Measurements from ENCODE around the gene GATA6. TPM values are rescaled to one million over a fixed set of nuclear protein-coding genes. Genes with fewer than 3 reads are reported as not detected.

The GATA6 gene
- total RNA-seq, 1 experiment from 2014 or later = 3.3 TPM

- Histone ChIP-seq H3K36me3 (ENCODE audit: control insufficient read depth in 1 of 2, insufficient read depth in 2 of 2, low read length in 2 of 2) (peaks cover 0 to 11% of the 10 kb centered on the region in 2 experiments; a peak in 1 of 4 replicates), H3K4me3 (replicated peaks in 1 of 2; ENCODE audit: low read depth in 1 of 2, low read length in 2 of 2) (no peak overlapping the region), H3K9me3 (ENCODE audit: control insufficient read depth in 1 of 2, insufficient read depth in 1 of 2, low read depth in 1 of 2, low read length in 2 of 2) (no peaks in the 10 kb centered on the region), H3K27me3 (ENCODE audit: insufficient read depth, low read length) (no peaks in the 10 kb centered on the region), H3K4me2 (ENCODE audit: low read length) (no peak overlapping the region), H3K4me1 (ENCODE audit: control insufficient read depth in 1 of 2, insufficient read depth in 2 of 2, low read length in 2 of 2) (peaks cover 0 to 5% of the 10 kb centered on the region in 2 experiments; a peak in 1 of 4 replicates), H4K20me1 (ENCODE audit: insufficient read depth) (no peaks in the 10 kb centered on the region), H3K27ac (ENCODE audit: low read depth, low read length) (no peak overlapping the region), H3K9me2 (ENCODE audit: insufficient read depth) (no peaks in the 10 kb centered on the region), H2AFZ (ENCODE audit: low read depth, low read length, poor library complexity, severe bottlenecking) (no peak overlapping the region), H3K9ac (ENCODE audit: low read length) (no peak overlapping the region), H3K79me2 (ENCODE audit: insufficient read depth, low read length) (no peaks in the 10 kb centered on the region)
- TSS peak; percentile 13 for BruUV-seq (replicated peaks)
- intact Hi-C loops (cut with micrococcal nuclease) = no loop called here
- ChIA-PET RAD21 (ENCODE audit: low non-redundant PET in 1 of 2, low total read pairs in 2 of 2, uncharacterized antibody in 2 of 2, unreplicated experiment in 2 of 2) (no interaction called here), CTCF (no interaction called here), POLR2A (no interaction called here)
- DNase-seq (ENCODE audit: low read depth, low spot score) = no peak
- no peak for ATAC-seq
- no peak for TF ChIP-seq POLR2AphosphoS5 (IDR thresholded peaks at IDR 0.05; ENCODE audit: low read depth, low read length)
- TF ChIP-seq, protein P1, sequence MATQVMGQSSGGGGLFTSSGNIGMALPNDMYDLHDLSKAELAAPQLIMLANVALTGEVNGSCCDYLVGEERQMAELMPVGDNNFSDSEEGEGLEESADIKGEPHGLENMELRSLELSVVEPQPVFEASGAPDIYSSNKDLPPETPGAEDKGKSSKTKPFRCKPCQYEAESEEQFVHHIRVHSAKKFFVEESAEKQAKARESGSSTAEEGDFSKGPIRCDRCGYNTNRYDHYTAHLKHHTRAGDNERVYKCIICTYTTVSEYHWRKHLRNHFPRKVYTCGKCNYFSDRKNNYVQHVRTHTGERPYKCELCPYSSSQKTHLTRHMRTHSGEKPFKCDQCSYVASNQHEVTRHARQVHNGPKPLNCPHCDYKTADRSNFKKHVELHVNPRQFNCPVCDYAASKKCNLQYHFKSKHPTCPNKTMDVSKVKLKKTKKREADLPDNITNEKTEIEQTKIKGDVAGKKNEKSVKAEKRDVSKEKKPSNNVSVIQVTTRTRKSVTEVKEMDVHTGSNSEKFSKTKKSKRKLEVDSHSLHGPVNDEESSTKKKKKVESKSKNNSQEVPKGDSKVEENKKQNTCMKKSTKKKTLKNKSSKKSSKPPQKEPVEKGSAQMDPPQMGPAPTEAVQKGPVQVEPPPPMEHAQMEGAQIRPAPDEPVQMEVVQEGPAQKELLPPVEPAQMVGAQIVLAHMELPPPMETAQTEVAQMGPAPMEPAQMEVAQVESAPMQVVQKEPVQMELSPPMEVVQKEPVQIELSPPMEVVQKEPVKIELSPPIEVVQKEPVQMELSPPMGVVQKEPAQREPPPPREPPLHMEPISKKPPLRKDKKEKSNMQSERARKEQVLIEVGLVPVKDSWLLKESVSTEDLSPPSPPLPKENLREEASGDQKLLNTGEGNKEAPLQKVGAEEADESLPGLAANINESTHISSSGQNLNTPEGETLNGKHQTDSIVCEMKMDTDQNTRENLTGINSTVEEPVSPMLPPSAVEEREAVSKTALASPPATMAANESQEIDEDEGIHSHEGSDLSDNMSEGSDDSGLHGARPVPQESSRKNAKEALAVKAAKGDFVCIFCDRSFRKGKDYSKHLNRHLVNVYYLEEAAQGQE (IDR thresholded peaks at IDR 0.05; ENCODE audit: low read depth) = no peak
- TF ChIP-seq RAD21 (IDR thresholded peaks at IDR 0.05; ENCODE audit: low read depth) = peak; percentile 22; the same call in 1 of the 2 replicates
- TF ChIP-seq JUND (IDR thresholded peaks at IDR 0.05) = no peak
- TF ChIP-seq ZFX (IDR thresholded peaks at IDR 0.05) = no peak
Measured at GRCh38 chr18:22174341-22175145, 5.2 kb downstream of the GATA6 start.

Measured in HCT116 (cell line).